Aortic smooth muscle cell (primary cell): Measurements from ENCODE around the gene FAM241B. TPM values are rescaled to one million over a fixed set of nuclear protein-coding genes. Genes with fewer than 3 reads are reported as not detected.

ENCODE experiments used
- total RNA-seq: library from RNA; depleted of rRNA; stranded (reverse); fragments of >200 nt; gene quantifications from 2 replicates; pipeline ENCODE4 v1.2.3, GENCODE V29; 2014

The FAM241B gene, protein sequence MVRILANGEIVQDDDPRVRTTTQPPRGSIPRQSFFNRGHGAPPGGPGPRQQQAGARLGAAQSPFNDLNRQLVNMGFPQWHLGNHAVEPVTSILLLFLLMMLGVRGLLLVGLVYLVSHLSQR
- 0.13 and 0.19 TPM in 2 replicates for total RNA-seq

DNA sequence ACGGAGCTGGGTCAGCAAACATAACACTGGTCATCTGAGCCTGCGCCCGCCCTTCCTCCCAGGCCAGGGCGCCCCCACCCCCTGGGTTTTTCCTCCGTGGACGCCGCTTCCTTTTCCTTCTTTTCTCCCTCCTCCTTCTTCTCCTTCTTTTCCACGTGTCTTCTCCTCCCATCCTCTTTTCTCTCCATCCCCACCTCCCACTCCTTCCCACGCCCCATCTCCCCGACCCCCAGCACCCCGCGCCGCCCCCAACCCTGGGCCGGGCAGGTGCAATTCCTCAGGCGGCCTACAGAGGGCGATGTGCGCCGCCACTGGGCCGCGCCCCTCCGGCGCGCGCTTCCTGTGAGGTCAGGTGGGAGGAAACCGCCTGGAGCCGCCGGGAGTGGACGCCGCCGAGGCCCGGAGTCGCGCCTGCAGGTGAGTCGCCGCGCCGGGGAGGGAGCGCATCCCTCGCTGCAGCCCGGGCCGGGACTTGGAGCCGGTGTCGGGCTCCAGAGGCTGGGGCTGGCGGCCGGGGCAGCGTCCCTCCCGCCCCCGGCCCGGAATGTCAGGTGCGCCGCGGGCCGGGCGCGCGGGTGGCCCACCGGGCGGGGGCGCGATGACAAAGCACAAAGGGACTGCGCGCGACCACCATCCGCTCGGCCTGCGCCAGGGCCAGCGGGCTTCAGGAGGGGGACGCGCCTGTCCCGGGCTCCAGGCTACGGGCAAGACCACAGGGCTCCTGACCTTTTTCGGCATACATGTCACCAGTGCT is at the start of gene FAM241B:
TSS of gene FAM241B (plus strand) at position 351 of the 754 bp plus-strand sequence. CDS start 1,497 bp downstream, outside the sequence.

Other genes with a start within 250 kb of the FAM241B start
- gene TACR2, start 213.3 kb upstream of the FAM241B start, total RNA-seq, result 0.19 and 0.40 TPM in 2 replicates
- gene TSPAN15, start 178.8 kb upstream of the FAM241B start, total RNA-seq, result 1.6 and 4.2 TPM in 2 replicates
- not detected in 2 replicates for gene NEUROG3, start 56.8 kb upstream of the FAM241B start, total RNA-seq
- 6.0 and 14.8 TPM in 2 replicates for gene COL13A1, start 171.7 kb downstream of the FAM241B start, total RNA-seq